NB4 (cell line): ENCODE data around the gene LYPD6B.

ENCODE experiments used
- DNase-seq: peaks from one replicate; pipeline ENCODE4 v3.0.0; 2010; ENCODE audit warnings: low read depth
- H3K4me3 ChIP-seq: one replicate; pipeline ENCODE4 v1.5.1; 2011; ENCODE audit warnings: mild to moderate bottlenecking, low read depth, low read length, moderate library complexity
- CTCF ChIP-seq: IDR thresholded peaks from one replicate; pipeline ENCODE4 v1.5.1; 2012; ENCODE audit warnings: low read depth, low read length
- MAX ChIP-seq: IDR thresholded peaks from 2 replicates; pipeline ENCODE4 v1.6.1; 2011; ENCODE audit warnings: low read depth, low read length
- MYC ChIP-seq: IDR thresholded peaks from 2 replicates; pipeline ENCODE4 v1.6.1; 2011; ENCODE audit warnings: low read depth, low read length
- POLR2A ChIP-seq: IDR thresholded peaks from 2 replicates; pipeline ENCODE4 v1.6.1; 2011; ENCODE audit warnings: mild to moderate bottlenecking; ENCODE audit not compliant: insufficient read length; ENCODE audit errors: extremely low read depth

LYPD6B gene

GRCh38 chr2:149084924-149085795 lies 46.7 kb downstream of the LYPD6B start:
- peak; percentile 78 for DNase-seq
- TF ChIP-seq MAX: no peak
- no peak for TF ChIP-seq CTCF
- TF ChIP-seq POLR2A: no peak
- TF ChIP-seq MYC: peak; percentile 18; the same call in 1 of the 2 replicates
- no peak overlapping the region for H3K4me3 ChIP-seq

GRCh38 chr2:149087751-149088150 lies 49.3 kb downstream of the LYPD6B start:
- TF ChIP-seq POLR2A (no peak), CTCF (peak; percentile 25), MAX (no peak), MYC (no peak)
- no peak overlapping the region for H3K4me3 ChIP-seq
- DNase-seq: peak; percentile 55

- no peak for DNase-seq
- no peak for TF ChIP-seq MYC
- no peak overlapping the region for H3K4me3 ChIP-seq
These were observed 50.6 kb downstream of the LYPD6B start for GRCh38 chr2:149089068-149089467.

GRCh38 chr2:149090706-149091105 lies 52.2 kb downstream of the LYPD6B start:
- TF ChIP-seq MAX (no peak), CTCF (no peak), MYC (no peak), POLR2A (no peak)
- H3K4me3 ChIP-seq: no peak overlapping the region
- DNase-seq: no peak

- no peak overlapping the region for H3K4me3 ChIP-seq
- DNase-seq: no peak
- TF ChIP-seq MAX (no peak), MYC (no peak)
These were observed 55.1 kb downstream of the LYPD6B start for GRCh38 chr2:149093579-149093978.

GRCh38 chr2:149094217-149095015 lies 55.9 kb downstream of the LYPD6B start:
- DNase-seq: no peak
- no peak for TF ChIP-seq CTCF
- no peak for TF ChIP-seq MYC
- no peak overlapping the region for H3K4me3 ChIP-seq

- H3K4me3 ChIP-seq: no peak overlapping the region
- TF ChIP-seq MAX: no peak
- TF ChIP-seq CTCF: no peak
- no peak for TF ChIP-seq POLR2A
- TF ChIP-seq MYC: no peak
- DNase-seq: no peak
These were observed 60.2 kb downstream of the LYPD6B start for GRCh38 chr2:149098701-149099100.
